Neuronal stem cell (in vitro differentiated cells): ENCODE results near the gene NUDCD3.

Experiments
- DNase-seq: peaks from one replicate; pipeline ENCODE4 v3.0.0-alpha.2; 2013; ENCODE audit warnings: low spot score
- H2AFZ ChIP-seq: one replicate; pipeline ENCODE4 v1.6.1; 2013; ENCODE audit warnings: mild to moderate bottlenecking, low read length, inconsistent platforms
- H2AK5ac ChIP-seq: 2 replicates; pipeline ENCODE4 v1.6.1; 2013; ENCODE audit warnings: low read depth, mild to moderate bottlenecking, inconsistent platforms, low read length, moderate library complexity, mixed read lengths
- H2BK120ac ChIP-seq: 2 replicates; pipeline ENCODE4 v1.6.1; 2013; ENCODE audit warnings: low read depth, mild to moderate bottlenecking, inconsistent platforms, low read length, moderate library complexity, mixed read lengths
- H2BK12ac ChIP-seq: one replicate; pipeline ENCODE4 v1.6.1; 2013; ENCODE audit warnings: low read length, inconsistent platforms
- H2BK15ac ChIP-seq: 2 replicates; pipeline ENCODE4 v1.6.1; 2013; ENCODE audit warnings: mild to moderate bottlenecking, low read length, inconsistent platforms, mixed read lengths
- H2BK5ac ChIP-seq: one replicate; pipeline ENCODE4 v1.6.1; 2013; ENCODE audit warnings: inconsistent platforms, mild to moderate bottlenecking, low read length, moderate library complexity
- H3K14ac ChIP-seq: one replicate; pipeline ENCODE4 v1.6.1; 2013; ENCODE audit warnings: low read length, inconsistent platforms
- H3K18ac ChIP-seq: 2 replicates; pipeline ENCODE4 v1.6.1; 2013; ENCODE audit warnings: low read length, inconsistent platforms
- H3K23ac ChIP-seq: 2 replicates; pipeline ENCODE4 v1.6.1; 2013; ENCODE audit warnings: low read depth, mild to moderate bottlenecking, mixed read lengths, low read length, inconsistent platforms; ENCODE audit not compliant: poor library complexity
- H3K27ac ChIP-seq: replicated peaks from 3 replicates; pipeline ENCODE4 v1.5.1; 2013; ENCODE audit warnings: low read length, inconsistent platforms
- H3K27me3 ChIP-seq, 3 experiments: 2 replicates each; pipeline ENCODE4 v1.6.1; 2013; ENCODE audit warnings: low read length in 3 of 3, mild to moderate bottlenecking in 2 of 3, inconsistent platforms in 1 of 3, low read depth in 1 of 3, mixed read lengths in 1 of 3, moderate library complexity in 1 of 3; ENCODE audit not compliant: control insufficient read depth in 3 of 3, insufficient read depth in 3 of 3
- H3K36me3 ChIP-seq, 2 donors: replicated peaks in 1 of 2; 2 replicates each; pipeline ENCODE4 v1.6.1; 2013; ENCODE audit warnings: low read length in 2 of 2; ENCODE audit not compliant: control insufficient read depth in 2 of 2, insufficient read depth in 2 of 2
- H3K4ac ChIP-seq: 2 replicates; pipeline ENCODE4 v1.6.1; 2013; ENCODE audit warnings: inconsistent platforms, mild to moderate bottlenecking, low read length, moderate library complexity
- H3K4me1 ChIP-seq, 2 donors: 1 replicate in 1 of 2; 2 replicates in 1 of 2; pipeline ENCODE4 v1.6.1; 2013; ENCODE audit warnings: low read length in 2 of 2, low read depth in 1 of 2; ENCODE audit not compliant: control insufficient read depth in 2 of 2, insufficient read depth in 1 of 2
- H3K4me2 ChIP-seq: one replicate; pipeline ENCODE4 v1.6.1; 2013; ENCODE audit warnings: mild to moderate bottlenecking, low read length, inconsistent platforms; ENCODE audit not compliant: insufficient read depth, poor library complexity, severe bottlenecking
- H3K4me3 ChIP-seq, 2 donors: 2 replicates each; pipeline ENCODE4 v1.5.1; 2013; ENCODE audit warnings: low read length in 2 of 2, mild to moderate bottlenecking in 2 of 2, inconsistent platforms in 1 of 2, moderate library complexity in 1 of 2
- H3K79me1 ChIP-seq: one replicate; pipeline ENCODE4 v1.6.1; 2013; ENCODE audit warnings: low read depth, mild to moderate bottlenecking, inconsistent platforms, low read length, moderate library complexity
- H3K9ac ChIP-seq: one replicate; pipeline ENCODE4 v1.6.1; 2013; ENCODE audit warnings: mild to moderate bottlenecking, low read depth, low read length, inconsistent platforms; ENCODE audit not compliant: poor library complexity
- H3K9me3 ChIP-seq, 2 donors: replicated peaks in 1 of 2; 2 replicates each; pipeline versions ENCODE3 to v1.6.1; 2013; ENCODE audit warnings: low read length in 2 of 2, mild to moderate bottlenecking in 2 of 2, inconsistent platforms in 1 of 2, low read depth in 1 of 2, mixed read lengths in 1 of 2, moderate library complexity in 1 of 2; ENCODE audit not compliant: control insufficient read depth in 2 of 2, insufficient read depth in 1 of 2
- H4K8ac ChIP-seq: one replicate; pipeline ENCODE4 v1.6.1; 2013; ENCODE audit warnings: low read depth, mild to moderate bottlenecking, inconsistent platforms, low read length, moderate library complexity
- H4K91ac ChIP-seq: one replicate; pipeline ENCODE4 v1.6.1; 2013; ENCODE audit warnings: low read length, low read depth, mild to moderate bottlenecking, inconsistent platforms; ENCODE audit not compliant: poor library complexity
- WGBS, 2 donors: extraction: QIAGEN DNeasy Blood & Tissue Kit; methylation state at CpG; one replicate each; pipeline ENCODE4 v1.1.7; 2013; ENCODE audit warnings: missing lambda C conversion rate in 2 of 2, mixed read lengths in 1 of 2; ENCODE audit not compliant: insufficient read length in 2 of 2, insufficient replicate concordance in 1 of 2; ENCODE audit errors: extremely low coverage in 2 of 2; 5-methylcytosine and 5-hydroxymethylcytosine counted together

NUDCD3 gene

DNA sequence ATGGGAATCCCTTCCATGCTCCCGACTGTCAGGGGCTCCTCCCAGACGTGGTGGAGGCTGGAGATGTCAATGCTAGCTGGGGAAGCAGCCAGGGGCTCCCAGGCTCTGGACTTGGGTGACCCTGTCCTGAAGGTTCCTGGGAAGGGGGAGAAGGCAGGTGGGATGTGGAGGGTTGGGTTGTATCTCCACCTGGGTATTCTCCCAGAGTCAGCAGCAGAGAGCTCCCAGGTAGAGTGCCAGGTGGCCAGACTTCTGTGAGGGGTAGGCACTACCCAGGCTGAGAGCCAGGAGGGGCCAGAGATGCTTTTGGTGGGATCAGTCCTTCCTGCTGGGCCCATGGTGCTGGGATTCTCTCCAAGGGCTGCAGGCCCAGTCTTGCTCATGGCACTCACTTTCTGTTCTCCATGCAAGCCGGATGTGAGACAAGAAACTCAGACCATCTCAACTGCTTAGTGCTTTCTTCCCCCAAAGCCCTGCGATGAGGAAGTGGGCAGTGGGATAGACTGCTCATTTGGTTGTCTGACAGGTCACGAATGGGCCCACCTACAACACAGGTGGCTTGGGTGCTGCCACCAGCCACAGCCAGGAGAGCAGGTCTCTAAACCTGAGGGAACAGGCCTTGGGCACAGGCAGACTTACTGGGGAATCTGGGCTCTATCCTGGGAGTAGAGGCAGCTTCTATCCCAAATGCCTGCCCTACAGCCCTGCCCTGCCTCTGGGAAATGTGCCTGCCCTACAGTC lies 112.6 kb downstream of the NUDCD3 start:
- H3K14ac ChIP-seq = peak overlapping the region; percentile 31
- H3K27ac ChIP-seq = no peak overlapping the region
- H2BK120ac ChIP-seq = no peak overlapping the region
- H3K4me3 ChIP-seq = no peak overlapping the region
- DNase-seq = no peak
- WGBS, 2 donors = no CpG with 5 or more reads among the region's 5 CpGs
- H3K36me3 ChIP-seq = peaks cover 0 to 4% of the 10 kb centered on the region in 2 donors
- H3K4me2 ChIP-seq = no peak overlapping the region
- peak overlapping the region; percentile 68 for H3K23ac ChIP-seq
- H3K4me1 ChIP-seq = peaks cover 0 to 2% of the 10 kb centered on the region in 2 donors
- H3K4ac ChIP-seq = no peak overlapping the region
- H3K9me3 ChIP-seq = no peaks in the 10 kb centered on the region
- no peaks in the 10 kb centered on the region for H3K79me1 ChIP-seq
- peak overlapping the region; percentile 14 for H2AK5ac ChIP-seq
- H4K8ac ChIP-seq = no peak overlapping the region
- H3K27me3 ChIP-seq = peaks cover 0 to 3% (median 0%) of the 10 kb centered on the region in 3 experiments
- no peak overlapping the region for H2AFZ ChIP-seq
- peak overlapping the region; percentile 7 for H3K18ac ChIP-seq
- H3K9ac ChIP-seq = peak overlapping the region; percentile 30
- no peak overlapping the region for H2BK15ac ChIP-seq
- H2BK5ac ChIP-seq = peak overlapping the region; percentile 60
- no peak overlapping the region for H2BK12ac ChIP-seq
- no peak overlapping the region for H4K91ac ChIP-seq

GRCh38 chr7:44377134-44377463 lies 113.4 kb downstream of the NUDCD3 start:
- H3K23ac ChIP-seq = no peak overlapping the region

GRCh38 chr7:44376429-44377133 lies 113.9 kb downstream of the NUDCD3 start:
- no CpG with 5 or more reads among the region's 7 CpGs for WGBS, 2 donors
- H3K9me3 ChIP-seq = no peaks in the 10 kb centered on the region
- DNase-seq = no peak
- no peak overlapping the region for H3K27ac ChIP-seq
- no peak overlapping the region for H2BK12ac ChIP-seq
- no peak overlapping the region for H2AK5ac ChIP-seq
- H4K91ac ChIP-seq = no peak overlapping the region
- H3K36me3 ChIP-seq = peaks cover 0 to 4% of the 10 kb centered on the region in 2 donors
- H4K8ac ChIP-seq = no peak overlapping the region
- no peak overlapping the region for H2BK120ac ChIP-seq
- H2BK15ac ChIP-seq = no peak overlapping the region
- H2AFZ ChIP-seq = no peak overlapping the region
- no peak overlapping the region for H2BK5ac ChIP-seq
- H3K18ac ChIP-seq = no peak overlapping the region
- peak overlapping the region; percentile 66 for H3K9ac ChIP-seq
- no peak overlapping the region for H3K4me2 ChIP-seq
- H3K4ac ChIP-seq = no peak overlapping the region
- H3K79me1 ChIP-seq = no peaks in the 10 kb centered on the region
- peak overlapping the region; percentile 14 for H3K14ac ChIP-seq
- peaks cover 0 to 2% of the 10 kb centered on the region in 2 donors for H3K4me1 ChIP-seq
- H3K27me3 ChIP-seq = peaks cover 0 to 3% (median 0%) of the 10 kb centered on the region in 3 experiments
- peak overlapping the region; percentile 3 for H3K23ac ChIP-seq
- peak overlapping the region in 1 of 2 donors; percentile 39 for H3K4me3 ChIP-seq

More at GRCh38 chr7:44377134-44377463, 113.4 kb downstream of the NUDCD3 start:
- Histone ChIP-seq H3K4me3 (no peak overlapping the region), H4K91ac (no peak overlapping the region), H3K79me1 (no peaks in the 10 kb centered on the region), H2BK12ac (no peak overlapping the region), H2BK120ac (no peak overlapping the region), H3K36me3 (peaks cover 0 to 4% of the 10 kb centered on the region in 2 donors), H3K27me3 (peaks cover 0 to 3% (median 0%) of the 10 kb centered on the region in 3 experiments), H3K4me1 (peaks cover 0 to 2% of the 10 kb centered on the region in 2 donors), H4K8ac (no peak overlapping the region), H3K4ac (no peak overlapping the region), H3K9ac (peak overlapping the region; percentile 66), H3K9me3 (no peaks in the 10 kb centered on the region), H2AFZ (no peak overlapping the region), H3K27ac (no peak overlapping the region), H3K4me2 (no peak overlapping the region), H2AK5ac (no peak overlapping the region), H2BK15ac (no peak overlapping the region), H2BK5ac (no peak overlapping the region), H3K18ac (no peak overlapping the region), H3K14ac (peak overlapping the region; percentile 14)
- no CpG with 5 or more reads among the region's 1 CpG for WGBS, 2 donors
- DNase-seq = no peak

DNA sequence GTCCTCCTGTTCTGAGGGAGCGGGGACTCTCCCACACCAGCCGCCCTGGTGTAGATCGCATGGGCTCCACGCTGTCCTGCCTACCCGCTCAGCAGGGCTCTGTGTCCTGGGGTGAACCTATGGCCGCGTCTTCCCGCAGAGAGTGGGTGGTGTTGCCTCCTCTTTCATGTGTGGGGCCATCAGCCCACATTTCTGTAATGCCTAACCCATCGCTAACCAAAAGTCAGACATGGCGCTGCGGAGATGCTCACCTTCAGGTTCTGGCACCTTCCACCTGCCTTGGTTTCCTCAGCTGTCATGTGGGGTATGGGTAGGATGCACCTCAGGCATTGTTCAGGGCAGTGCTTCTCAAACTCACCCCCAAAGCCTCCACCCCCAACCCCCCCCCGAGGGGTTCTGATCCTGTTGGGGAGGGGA lies 114.5 kb downstream of the NUDCD3 start:
- no CpG with 5 or more reads among the region's 12 CpGs for WGBS, 2 donors
- no peak overlapping the region for H2BK15ac ChIP-seq

More for the DNA sequence above, 114.5 kb downstream of the NUDCD3 start:
- Histone ChIP-seq H3K79me1 (no peaks in the 10 kb centered on the region), H2AFZ (no peak overlapping the region), H3K9ac (no peak overlapping the region), H4K8ac (no peak overlapping the region), H3K27ac (no peak overlapping the region), H2BK5ac (no peak overlapping the region), H3K4me2 (no peak overlapping the region), H2BK12ac (no peak overlapping the region), H3K4me1 (peaks cover 0 to 2% of the 10 kb centered on the region in 2 donors), H3K23ac (no peak overlapping the region), H3K18ac (peak overlapping the region; percentile 44), H3K4me3 (no peak overlapping the region), H4K91ac (no peak overlapping the region), H3K14ac (no peak overlapping the region), H2AK5ac (peak overlapping the region; percentile 52), H3K9me3 (no peaks in the 10 kb centered on the region), H3K4ac (no peak overlapping the region), H3K27me3 (peaks cover 0 to 3% (median 0%) of the 10 kb centered on the region in 3 experiments), H2BK120ac (no peak overlapping the region), H3K36me3 (peaks cover 0 to under 1% of the 10 kb centered on the region in 2 donors)
- DNase-seq = no peak
